GM12873 (cell line): ENCODE results near the gene ABHD17C.

Source experiments
- CTCF ChIP-seq: IDR thresholded peaks from 2 replicates; pipeline ENCODE4 v1.5.1; 2012; ENCODE audit warnings: low read depth, mild to moderate bottlenecking, moderate library complexity, low read length, control low read depth; ENCODE audit not compliant: insufficient read depth; ENCODE audit errors: missing control alignments

The ABHD17C gene

GRCh38 chr15:80775338-80775737 is 80.2 kb downstream of the ABHD17C start:
- no peak for TF ChIP-seq CTCF

- peak; percentile 91 for TF ChIP-seq CTCF
These were observed 81.4 kb downstream of the ABHD17C start for GRCh38 chr15:80776420-80777045.

DNA sequence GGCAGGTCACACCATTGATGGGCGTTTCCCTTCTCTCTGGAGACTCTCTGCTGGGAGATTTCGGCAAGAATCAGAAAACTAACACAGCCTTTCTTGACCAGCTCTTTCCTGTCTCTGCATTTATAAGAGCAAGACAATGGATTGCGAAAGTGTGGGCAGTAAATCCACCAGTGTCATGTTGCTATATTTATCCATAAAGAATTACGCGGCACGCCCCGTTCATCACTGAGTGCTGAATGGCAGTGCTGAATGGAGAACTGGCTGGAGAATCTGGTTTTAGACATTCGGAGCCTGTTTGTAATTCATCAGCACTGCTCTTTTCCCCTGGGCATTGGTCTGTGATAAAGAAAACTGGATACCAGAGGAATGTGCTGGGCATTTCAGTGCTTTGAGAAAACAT is 82.0 kb downstream of the ABHD17C start:
- no peak for TF ChIP-seq CTCF

- TF ChIP-seq CTCF: no peak
These were observed 82.9 kb downstream of the ABHD17C start for GRCh38 chr15:80777826-80778620.

GRCh38 chr15:80778621-80778963 is 83.5 kb downstream of the ABHD17C start:
- no peak for TF ChIP-seq CTCF

GRCh38 chr15:80778964-80779657 is 84.0 kb downstream of the ABHD17C start, which contains the start of gene CEMIP:
CEMIP (plus strand) TSS chr15:80779370; CDS start chr15:80873880, 94,510 bp downstream.
- peak; percentile 58 for TF ChIP-seq CTCF

GRCh38 chr15:80779658-80780415 is 84.7 kb downstream of the ABHD17C start:
- TF ChIP-seq CTCF: no peak
